Activated naive CD8-positive, alpha-beta T cell (primary cell): ENCODE data around the gene KIF1A.

Experiments used
- H3K27ac Mint-ChIP-seq: one replicate; pipeline ENCODE4 v1.8.0; 2021; ENCODE audit warnings: mixed read lengths
- H3K27me3 Mint-ChIP-seq: one replicate; pipeline ENCODE4 v1.8.0; 2021; ENCODE audit warnings: mixed read lengths
- H3K36me3 Mint-ChIP-seq: one replicate; pipeline ENCODE4 v1.8.0; 2021; ENCODE audit warnings: mixed read lengths
- H3K4me1 Mint-ChIP-seq: one replicate; pipeline ENCODE4 v1.8.0; 2021; ENCODE audit warnings: low read depth, mixed read lengths
- H3K4me3 Mint-ChIP-seq: one replicate; pipeline ENCODE4 v1.8.0; 2021; ENCODE audit warnings: mild to moderate bottlenecking, mixed read lengths
- H3K9me3 Mint-ChIP-seq: one replicate; pipeline ENCODE4 v1.8.0; 2021; ENCODE audit warnings: low read depth, mixed read lengths

KIF1A gene

DNA sequence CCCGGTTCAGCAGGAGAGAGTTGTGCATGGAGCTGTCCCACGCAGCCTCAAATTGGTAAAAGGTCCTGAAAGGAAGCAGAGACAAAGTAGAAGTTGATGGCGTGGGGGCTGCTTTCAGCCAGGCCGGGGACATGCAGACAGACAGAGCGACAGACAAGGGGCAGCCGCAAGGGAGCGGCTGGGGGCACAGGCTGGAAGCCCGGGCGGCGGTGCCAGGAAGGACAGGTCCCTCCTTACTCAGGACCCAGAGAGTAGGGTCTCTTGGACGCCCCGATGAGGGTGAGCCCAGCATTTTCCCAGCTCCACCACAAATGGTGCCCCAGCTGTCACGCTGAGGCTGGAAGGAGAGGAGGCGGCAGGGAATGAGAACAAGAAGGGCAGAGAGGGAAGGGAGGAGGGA is 93.1 kb downstream of the KIF1A start:
- Mint-ChIP-seq H3K27ac (no peak overlapping the region), H3K9me3 (no peaks in the 10 kb centered on the region), H3K4me1 (no peaks in the 10 kb centered on the region), H3K36me3 (no peaks in the 10 kb centered on the region), H3K4me3 (no peak overlapping the region), H3K27me3 (no peaks in the 10 kb centered on the region)

DNA sequence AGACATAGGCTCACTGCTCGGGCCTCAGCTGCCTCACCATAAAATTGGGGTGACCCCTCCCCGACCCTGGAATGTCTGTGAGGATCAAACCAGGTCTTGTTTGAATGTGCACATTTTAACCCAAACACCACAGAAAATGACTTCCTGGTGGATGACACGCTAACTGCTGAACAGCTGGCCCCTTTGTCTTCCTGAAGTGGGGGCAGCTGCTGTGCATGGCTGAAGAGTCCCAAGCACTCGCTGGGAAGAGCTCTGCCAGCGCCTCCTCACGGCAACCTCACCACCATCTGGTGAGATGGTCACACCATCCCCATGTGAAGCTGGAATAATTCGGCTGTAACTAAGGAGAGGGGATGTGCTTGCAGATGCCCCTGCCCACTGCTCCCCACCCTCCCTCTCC is 94.3 kb downstream of the KIF1A start:
- H3K27ac Mint-ChIP-seq, result no peak overlapping the region
- H3K4me3 Mint-ChIP-seq, result no peak overlapping the region
- H3K36me3 Mint-ChIP-seq, result no peaks in the 10 kb centered on the region
- no peaks in the 10 kb centered on the region for H3K4me1 Mint-ChIP-seq
- no peaks in the 10 kb centered on the region for H3K9me3 Mint-ChIP-seq
- H3K27me3 Mint-ChIP-seq, result no peaks in the 10 kb centered on the region

DNA sequence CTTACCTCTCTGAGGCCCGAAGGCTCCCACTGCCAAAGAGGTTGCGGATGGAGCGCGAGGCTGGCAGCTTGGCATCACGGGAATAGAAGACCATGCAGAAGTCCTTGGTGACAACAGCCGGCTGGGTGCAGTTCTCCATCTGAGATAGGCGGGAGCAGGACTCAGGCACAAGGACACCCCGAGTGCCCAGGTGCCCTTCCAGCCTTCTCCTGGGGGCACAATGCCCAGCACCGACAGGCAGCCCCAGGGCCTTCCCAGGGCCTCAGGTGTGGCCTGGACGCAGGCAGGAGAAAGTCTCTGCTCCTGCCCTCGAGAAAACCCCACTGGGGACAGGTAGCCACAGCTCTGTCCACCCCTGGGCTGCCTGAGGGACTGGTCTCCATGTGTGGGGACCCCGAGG is 94.8 kb downstream of the KIF1A start:
- no peak overlapping the region for H3K27ac Mint-ChIP-seq
- no peak overlapping the region for H3K4me3 Mint-ChIP-seq
- H3K9me3 Mint-ChIP-seq, result no peaks in the 10 kb centered on the region
- no peaks in the 10 kb centered on the region for H3K27me3 Mint-ChIP-seq
- H3K4me1 Mint-ChIP-seq, result no peaks in the 10 kb centered on the region
- H3K36me3 Mint-ChIP-seq, result no peaks in the 10 kb centered on the region

DNA sequence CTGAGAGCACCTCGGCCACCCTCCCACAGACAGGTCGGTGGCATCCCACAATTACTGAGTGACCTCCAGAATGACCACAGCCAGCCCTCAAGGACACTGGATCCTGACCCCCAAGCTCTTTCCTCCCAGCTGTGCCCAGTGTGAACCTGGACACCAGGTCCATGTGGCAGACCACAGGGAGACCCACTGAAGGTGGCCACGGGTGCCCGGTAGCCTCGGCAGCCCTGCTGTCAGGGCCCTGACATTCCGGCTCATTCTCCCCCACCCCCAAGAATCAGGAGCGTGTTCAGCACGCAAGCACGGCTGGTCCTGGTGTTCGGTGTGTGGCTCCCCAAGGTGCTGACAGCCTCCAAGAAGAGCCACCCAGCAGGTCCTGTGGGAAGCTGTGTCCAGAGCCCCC is 95.6 kb downstream of the KIF1A start:
- no peaks in the 10 kb centered on the region for H3K36me3 Mint-ChIP-seq
- no peak overlapping the region for H3K4me3 Mint-ChIP-seq
- no peaks in the 10 kb centered on the region for H3K9me3 Mint-ChIP-seq
- no peak overlapping the region for H3K27ac Mint-ChIP-seq
- no peaks in the 10 kb centered on the region for H3K4me1 Mint-ChIP-seq
- H3K27me3 Mint-ChIP-seq, result no peaks in the 10 kb centered on the region

DNA sequence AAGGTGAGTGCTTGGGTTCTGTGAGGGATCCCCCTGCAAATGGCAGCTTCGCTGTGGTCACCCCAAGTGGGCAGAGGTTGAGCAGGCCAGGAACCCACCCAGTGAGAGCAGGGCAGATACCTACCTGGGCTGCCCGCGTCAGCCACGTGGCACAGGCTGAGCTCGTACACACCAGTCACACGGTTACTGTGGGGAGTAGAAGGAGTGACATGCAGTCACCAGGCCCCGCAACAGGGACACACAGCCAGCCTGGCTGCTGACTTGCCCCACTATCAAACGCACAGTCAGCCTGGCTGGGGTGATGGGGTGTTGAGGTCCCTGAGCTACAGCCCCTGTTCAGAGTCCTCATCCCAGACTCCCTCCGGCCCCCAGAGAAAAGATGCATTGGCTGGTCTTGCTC is 96.2 kb downstream of the KIF1A start:
- no peak overlapping the region for H3K4me3 Mint-ChIP-seq

DNA sequence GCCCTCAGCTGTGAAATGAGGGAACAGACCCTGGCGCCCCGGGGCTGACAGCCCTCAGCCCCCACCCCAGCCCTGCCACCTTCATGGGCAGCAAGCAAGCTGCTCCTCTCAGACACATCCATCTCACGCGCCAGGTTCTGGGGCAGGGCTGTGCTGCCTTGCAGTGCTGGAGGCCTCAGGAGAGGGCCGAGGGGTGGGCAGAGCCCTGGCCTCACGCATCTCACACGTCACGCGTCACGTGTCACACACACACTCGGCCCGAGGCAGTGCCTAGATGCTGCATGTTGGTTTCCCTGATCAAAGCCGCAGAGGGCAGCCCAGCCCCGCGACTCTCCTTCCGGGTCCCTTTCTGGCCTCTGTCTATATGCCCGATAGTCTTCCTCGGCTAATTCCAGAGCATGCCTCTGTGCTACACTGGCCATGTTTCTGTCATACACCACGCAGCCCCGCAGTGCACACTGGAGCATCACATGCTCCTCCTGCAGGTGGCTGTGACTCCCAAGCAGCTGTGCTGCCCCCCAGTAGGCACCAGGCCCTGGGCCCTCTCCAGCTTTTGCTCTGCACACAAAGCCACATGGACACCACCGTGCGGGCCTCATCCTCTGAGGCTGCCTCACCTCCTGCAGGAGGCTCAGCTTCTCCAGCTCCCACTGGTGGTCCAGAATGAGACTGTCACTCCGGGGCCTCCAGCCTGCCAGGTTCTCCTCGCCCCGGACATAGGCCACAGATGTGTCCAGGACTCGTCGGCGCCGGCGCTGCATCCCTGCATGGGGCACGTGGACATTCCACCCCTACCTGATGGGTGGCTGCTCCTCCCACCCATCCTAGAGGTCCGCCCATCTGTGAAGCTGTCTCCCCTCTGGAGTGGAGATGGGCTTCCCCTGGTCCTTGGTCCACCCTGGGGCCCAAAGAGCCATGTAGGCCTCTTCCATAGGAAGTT is 97.0 kb downstream of the KIF1A start:
- Mint-ChIP-seq H3K4me1 (no peaks in the 10 kb centered on the region), H3K27me3 (no peaks in the 10 kb centered on the region), H3K36me3 (no peaks in the 10 kb centered on the region), H3K4me3 (no peak overlapping the region), H3K27ac (no peak overlapping the region), H3K9me3 (no peaks in the 10 kb centered on the region)

More for the DNA sequence above, 96.2 kb downstream of the KIF1A start:
- Mint-ChIP-seq H3K27me3 (no peaks in the 10 kb centered on the region), H3K9me3 (no peaks in the 10 kb centered on the region), H3K27ac (no peak overlapping the region), H3K36me3 (no peaks in the 10 kb centered on the region), H3K4me1 (no peaks in the 10 kb centered on the region)

DNA sequence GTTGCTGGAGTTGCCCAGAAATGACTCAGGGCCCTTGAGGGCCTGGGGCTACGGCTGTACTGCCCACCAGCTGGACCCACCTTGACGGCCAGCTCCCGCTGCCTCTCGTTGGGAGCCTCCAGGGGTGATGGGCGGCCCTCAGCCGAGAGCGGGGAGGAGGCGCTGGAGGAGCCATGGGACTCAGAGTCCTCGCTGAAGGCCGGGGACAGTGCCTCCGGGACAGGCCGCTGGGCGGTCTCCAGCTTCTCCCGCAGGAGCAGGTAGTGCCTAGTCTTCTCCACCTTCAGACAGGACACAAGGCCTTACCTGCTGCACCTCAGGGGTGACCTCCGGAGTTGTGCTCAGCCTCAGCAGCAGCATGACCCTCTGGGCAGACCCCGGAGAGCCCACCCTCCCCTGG is 97.6 kb downstream of the KIF1A start:
- H3K36me3 Mint-ChIP-seq, result no peaks in the 10 kb centered on the region
- H3K4me1 Mint-ChIP-seq, result no peaks in the 10 kb centered on the region
- H3K27ac Mint-ChIP-seq, result no peak overlapping the region
- no peaks in the 10 kb centered on the region for H3K27me3 Mint-ChIP-seq
- H3K4me3 Mint-ChIP-seq, result no peak overlapping the region
- H3K9me3 Mint-ChIP-seq, result no peaks in the 10 kb centered on the region

DNA sequence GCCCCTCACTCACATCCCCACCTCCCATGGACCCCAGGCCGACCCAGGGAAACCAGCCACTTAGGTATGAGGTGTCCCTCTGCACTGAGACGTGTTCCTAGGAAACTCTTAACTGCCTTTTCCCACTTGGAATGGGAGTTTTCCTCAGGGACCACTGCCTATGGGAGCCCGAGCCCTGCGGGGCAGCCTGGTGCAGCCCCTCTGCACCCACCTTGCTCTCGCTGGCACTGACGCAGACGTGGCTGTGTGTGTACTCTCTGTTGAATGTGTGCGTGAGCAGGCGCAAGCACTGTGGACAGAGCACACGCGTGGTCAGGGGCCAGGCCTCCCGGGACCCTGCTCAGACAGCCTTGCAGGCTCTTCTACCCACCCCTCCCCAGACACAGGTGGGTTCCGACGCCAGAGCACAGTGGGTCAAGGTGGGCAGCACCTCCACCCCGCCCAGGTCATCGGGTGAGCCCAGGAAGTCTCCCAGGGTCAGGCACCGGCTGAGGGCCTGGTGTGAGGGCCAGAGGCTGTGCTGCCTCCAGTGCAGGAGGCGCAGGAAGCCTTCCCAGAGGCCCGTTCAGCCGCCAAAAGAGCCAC is 98.3 kb downstream of the KIF1A start:
- Mint-ChIP-seq H3K27me3 (no peaks in the 10 kb centered on the region), H3K36me3 (no peaks in the 10 kb centered on the region), H3K4me1 (no peaks in the 10 kb centered on the region), H3K4me3 (no peak overlapping the region), H3K27ac (no peak overlapping the region), H3K9me3 (no peaks in the 10 kb centered on the region)

DNA sequence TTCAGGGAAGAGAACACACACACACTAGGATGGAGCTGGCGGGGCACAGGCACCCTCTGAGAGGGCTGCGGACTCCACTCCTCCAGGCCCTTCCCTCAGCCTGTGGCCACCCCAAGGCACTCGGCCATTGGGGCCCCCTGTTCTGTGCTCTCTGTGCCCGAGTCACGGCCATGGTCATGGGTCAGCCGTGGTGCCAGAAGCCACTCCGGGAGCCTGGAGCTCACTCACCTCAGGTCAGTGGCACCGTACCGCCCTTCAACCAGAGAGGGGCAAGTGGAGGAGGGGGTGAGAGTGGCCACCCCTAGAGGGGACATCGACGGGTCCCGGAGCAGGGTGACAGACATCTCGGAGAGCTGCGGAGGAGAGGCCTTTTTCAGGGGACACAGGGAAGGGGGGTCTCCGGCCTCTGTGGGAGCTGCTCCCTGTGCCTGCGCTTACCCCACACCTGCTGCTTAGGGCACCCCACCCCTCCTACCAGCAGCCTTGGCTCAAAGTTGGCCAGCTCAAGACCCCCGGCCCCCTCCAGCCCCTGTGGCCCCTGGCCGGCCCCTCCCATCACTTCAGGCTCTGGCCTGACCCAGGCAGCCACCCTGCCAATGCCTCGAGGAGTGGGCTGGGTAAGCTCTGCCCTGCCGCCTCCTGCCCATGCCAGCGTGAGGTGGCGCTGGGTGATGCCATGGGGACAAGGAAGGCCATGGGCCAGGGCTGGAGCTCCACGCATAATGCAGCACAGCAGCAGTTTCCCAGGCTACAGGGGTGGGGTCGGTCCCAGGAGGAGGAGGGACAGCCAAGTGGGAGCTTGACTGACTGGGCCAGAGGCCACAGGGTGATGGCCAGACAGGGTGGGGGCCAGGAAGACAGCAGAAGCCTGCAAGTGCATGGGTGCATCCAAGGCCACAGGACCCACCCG is 99.1 kb downstream of the KIF1A start:
- no peaks in the 10 kb centered on the region for H3K4me1 Mint-ChIP-seq

DNA sequence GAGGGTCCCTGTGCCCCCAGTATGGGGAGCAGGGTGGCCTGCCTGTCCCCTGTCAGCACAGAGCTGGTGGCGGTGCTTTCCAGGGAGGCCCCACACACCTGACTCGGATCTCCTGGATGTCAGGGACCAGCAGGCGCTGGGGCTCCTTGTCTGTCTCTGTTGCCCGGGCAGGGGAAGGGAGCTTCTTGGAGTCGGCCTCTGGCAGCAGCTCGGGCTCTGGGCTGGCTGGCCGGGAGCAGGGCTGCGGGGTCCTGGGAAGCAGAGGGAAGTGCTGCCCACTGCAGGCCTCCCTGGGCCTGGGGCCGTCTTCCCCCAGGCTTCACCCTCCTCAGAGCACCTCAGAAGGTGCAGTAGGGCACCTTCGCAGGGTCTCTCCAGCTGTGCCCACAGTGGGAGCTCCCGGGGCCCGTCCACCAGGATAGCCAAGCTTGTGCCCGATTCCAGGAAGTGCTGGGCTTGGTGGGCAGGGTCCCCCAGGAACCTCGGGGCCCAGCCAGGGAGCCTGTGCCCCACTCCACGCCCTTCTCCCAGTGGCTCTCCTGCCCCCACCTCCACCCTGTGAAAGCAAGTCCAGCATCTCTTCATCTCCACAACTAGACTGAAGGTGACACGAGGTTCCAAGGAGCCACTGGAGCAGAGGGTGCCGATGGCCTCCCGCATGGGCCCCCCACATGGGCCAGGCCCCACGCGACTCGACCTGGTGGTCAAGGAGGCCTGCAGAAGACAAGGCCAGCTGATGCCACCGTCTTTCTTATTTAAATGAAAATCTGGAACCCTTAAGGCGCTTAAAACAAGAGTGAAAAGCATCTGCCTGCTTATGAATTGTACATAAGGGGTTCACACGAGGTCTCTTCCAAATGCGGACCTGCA is 100.1 kb downstream of the KIF1A start:
- H3K27ac Mint-ChIP-seq, result no peak overlapping the region
- no peak overlapping the region for H3K4me3 Mint-ChIP-seq

More for the DNA sequence above, 99.1 kb downstream of the KIF1A start:
- Mint-ChIP-seq H3K27me3 (no peaks in the 10 kb centered on the region), H3K9me3 (no peaks in the 10 kb centered on the region), H3K36me3 (no peaks in the 10 kb centered on the region), H3K4me3 (no peak overlapping the region), H3K27ac (no peak overlapping the region)

DNA sequence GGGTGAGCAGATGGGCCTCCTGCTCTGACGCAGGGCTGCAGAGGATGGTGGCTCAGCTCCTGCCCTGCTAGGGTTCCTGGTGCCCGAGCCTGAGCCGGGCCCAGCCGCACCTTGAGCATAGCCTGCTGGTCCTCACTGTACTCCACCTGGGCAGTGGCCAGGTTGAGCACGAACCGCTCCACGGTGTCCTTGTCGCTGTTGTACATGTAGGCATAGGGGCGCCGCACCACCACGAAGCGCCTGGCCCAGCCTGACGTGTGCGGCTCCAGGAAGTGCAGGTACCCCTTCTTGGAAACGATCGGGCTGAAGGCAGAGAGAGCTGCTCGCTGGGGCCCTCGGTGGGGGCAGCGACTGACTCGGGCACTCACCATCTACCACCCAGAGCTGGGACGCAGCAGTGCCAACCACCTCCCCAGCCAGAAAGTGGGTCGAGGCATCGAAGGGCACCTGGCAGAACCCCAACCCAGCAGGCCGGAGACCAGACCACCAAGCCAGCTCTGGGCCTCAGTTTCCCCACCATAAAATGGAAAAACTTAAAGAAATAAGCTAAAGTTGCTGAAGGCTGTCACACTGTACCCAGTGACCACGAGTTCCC is 101.0 kb downstream of the KIF1A start:
- Mint-ChIP-seq H3K4me1 (no peaks in the 10 kb centered on the region), H3K4me3 (no peak overlapping the region), H3K36me3 (no peaks in the 10 kb centered on the region), H3K9me3 (no peaks in the 10 kb centered on the region), H3K27me3 (no peaks in the 10 kb centered on the region), H3K27ac (no peak overlapping the region)

More for the DNA sequence above, 100.1 kb downstream of the KIF1A start:
- no peaks in the 10 kb centered on the region for H3K27me3 Mint-ChIP-seq
- H3K4me1 Mint-ChIP-seq, result no peaks in the 10 kb centered on the region
- H3K36me3 Mint-ChIP-seq, result no peaks in the 10 kb centered on the region
- H3K9me3 Mint-ChIP-seq, result no peaks in the 10 kb centered on the region

DNA sequence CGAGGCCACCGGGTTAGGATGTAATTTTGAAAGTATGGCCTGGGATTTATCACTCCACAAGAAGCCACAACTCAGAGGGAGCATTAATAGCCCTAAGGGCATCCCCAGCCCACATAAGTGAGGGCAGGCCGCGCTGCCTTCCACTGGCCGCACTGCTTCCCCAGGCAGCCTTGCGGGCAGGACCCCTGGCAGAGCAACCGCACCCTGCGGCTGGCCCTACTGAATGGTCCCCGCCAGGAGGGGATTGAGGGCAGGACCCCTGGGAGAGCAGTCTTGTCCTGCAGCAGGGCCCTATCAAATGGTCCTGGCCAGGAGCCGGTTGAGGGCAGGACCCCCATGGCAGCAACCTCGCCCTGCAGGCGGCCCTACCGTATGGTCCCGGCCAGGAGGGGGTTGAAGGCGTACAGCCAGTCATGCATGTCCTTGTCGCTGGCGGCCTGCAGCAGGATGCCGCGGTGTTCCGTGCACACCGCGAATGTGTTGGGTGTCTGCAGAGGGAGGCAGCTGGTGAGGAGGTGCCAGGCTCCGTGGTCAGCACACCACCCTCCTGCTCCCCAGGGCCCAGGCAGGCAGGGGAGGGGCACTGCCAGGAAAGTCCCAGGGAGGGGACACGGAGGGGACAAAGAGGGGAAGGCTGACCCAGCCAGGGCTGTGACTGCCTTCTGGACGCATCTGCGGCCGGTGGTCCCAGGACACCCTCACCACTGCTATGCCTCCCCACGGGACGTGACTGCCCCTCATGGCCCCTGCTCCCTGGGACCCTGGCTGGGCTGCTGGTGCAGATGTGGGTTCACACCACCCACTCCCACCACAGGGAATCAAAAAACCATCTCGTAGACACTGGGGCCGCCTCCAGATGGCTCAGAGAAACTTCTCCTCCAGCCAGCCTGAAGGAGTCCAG is 102.1 kb downstream of the KIF1A start:
- no peaks in the 10 kb centered on the region for H3K36me3 Mint-ChIP-seq
- no peak overlapping the region for H3K27ac Mint-ChIP-seq
- no peak overlapping the region for H3K4me3 Mint-ChIP-seq
- H3K9me3 Mint-ChIP-seq, result no peaks in the 10 kb centered on the region
- no peaks in the 10 kb centered on the region for H3K27me3 Mint-ChIP-seq
- H3K4me1 Mint-ChIP-seq, result no peaks in the 10 kb centered on the region

DNA sequence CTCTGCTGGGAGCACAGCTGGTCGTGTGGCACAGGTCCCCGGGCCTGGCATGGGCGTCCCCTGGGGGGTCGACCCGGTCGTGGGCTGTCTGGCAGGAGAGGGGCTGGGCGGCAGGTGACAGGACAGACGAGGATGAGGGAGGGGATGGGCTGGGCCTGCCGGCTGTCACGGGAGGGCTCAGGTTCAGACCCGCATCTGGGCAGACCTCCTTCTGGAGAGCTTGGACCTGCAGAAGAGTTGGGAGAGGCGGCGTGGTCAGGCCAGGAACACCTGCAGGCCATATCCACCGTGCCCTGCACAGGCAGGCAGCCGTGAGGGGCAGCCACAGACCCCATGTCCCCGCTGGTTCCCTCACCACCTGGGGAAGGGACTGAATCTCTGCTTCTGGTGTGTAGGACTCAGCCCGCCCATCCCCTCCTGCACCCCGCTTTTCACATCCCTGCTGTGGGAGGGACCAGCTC is 102.8 kb downstream of the KIF1A start:
- Mint-ChIP-seq H3K4me3 (no peak overlapping the region), H3K36me3 (no peaks in the 10 kb centered on the region), H3K9me3 (no peaks in the 10 kb centered on the region), H3K27ac (no peak overlapping the region), H3K4me1 (no peaks in the 10 kb centered on the region), H3K27me3 (no peaks in the 10 kb centered on the region)
